Common myeloid progenitor, CD34-positive (primary cell): Measurements from ENCODE around the gene PAGE2.
"Not testable (repeated sequence)": the region's sequence is repeated elsewhere in the genome, so short reads cannot be mapped to it uniquely, and the experiment has no call there.

ENCODE experiments used
- CTCF ChIA-PET: fragments of 350-600 bp; sonication (Branson Sonifier 250); formaldehyde crosslinking; loops from one replicate; lab custom pipeline; 2021; ENCODE audit warnings: antibody characterized with exemption; lab: Charles Lee
- POLR2A ChIA-PET: fragments of 350-600 bp; sonication (Branson Sonifier 250); formaldehyde crosslinking; loops from one replicate; lab custom pipeline; 2021; ENCODE audit warnings: antibody characterized with exemption; lab: Charles Lee
- DNase-seq, 3 donors: peaks; one replicate each; pipeline versions ENCODE4 v3.0.0 to v3.0.0-alpha.2; 2013
- H3K27ac ChIP-seq, 2 experiments: 1 replicate in 1 of 2; 2 replicates in 1 of 2; pipeline ENCODE4 v1.7.0; 2013; ENCODE audit warnings: inconsistent platforms in 2 of 2, low read length in 2 of 2, mild to moderate bottlenecking in 2 of 2, low read depth in 1 of 2, moderate library complexity in 1 of 2; ENCODE audit not compliant: severe bottlenecking in 2 of 2, insufficient read depth in 1 of 2, poor library complexity in 1 of 2
- H3K27me3 ChIP-seq, 5 experiments: replicated peaks in 2 of 5; 1 replicate in 3 of 5; 2 replicates in 2 of 5; pipeline versions ENCODE4 v1.6.1 to v1.7.0; 2013; ENCODE audit warnings: low read length in 4 of 5, mild to moderate bottlenecking in 2 of 5, moderate library complexity in 2 of 5, inconsistent platforms in 1 of 5; ENCODE audit not compliant: insufficient read depth in 5 of 5, control insufficient read depth in 4 of 5
- H3K36me3 ChIP-seq, 4 experiments: 1 replicate in 2 of 4; 2 replicates in 2 of 4; pipeline versions ENCODE4 v1.6.1 to v1.7.0; 2013; ENCODE audit warnings: low read length in 3 of 4, control low read depth in 1 of 4, mild to moderate bottlenecking in 1 of 4; ENCODE audit not compliant: control insufficient read depth in 4 of 4, insufficient read depth in 4 of 4
- H3K4me1 ChIP-seq, 4 experiments: 1 replicate in 3 of 4; 2 replicates in 1 of 4; pipeline versions ENCODE4 v1.6.1 to v1.7.1; 2013; ENCODE audit warnings: low read length in 3 of 4, mild to moderate bottlenecking in 3 of 4, control low read depth in 1 of 4, inconsistent platforms in 1 of 4, moderate library complexity in 1 of 4; ENCODE audit not compliant: control insufficient read depth in 4 of 4, insufficient read depth in 4 of 4; ENCODE audit errors: control extremely low read depth in 1 of 4
- H3K4me3 ChIP-seq, 7 experiments: 1 replicate in 4 of 7; 2 replicates in 3 of 7; pipeline versions ENCODE4 v1.5.1 to v1.7.0; 2013; ENCODE audit warnings: mild to moderate bottlenecking in 7 of 7, low read length in 6 of 7, moderate library complexity in 6 of 7, inconsistent platforms in 2 of 7, low read depth in 2 of 7, control low read depth in 1 of 7; ENCODE audit not compliant: insufficient read depth in 4 of 7, control insufficient read depth in 1 of 7; ENCODE audit errors: extremely low read depth in 1 of 7
- H3K9me3 ChIP-seq, 5 experiments: 1 replicate in 4 of 5; 2 replicates in 1 of 5; pipeline versions ENCODE4 v1.6.1 to v1.7.1; 2013; ENCODE audit warnings: low read length in 4 of 5, mild to moderate bottlenecking in 2 of 5, inconsistent platforms in 1 of 5, low read depth in 1 of 5, moderate library complexity in 1 of 5; ENCODE audit not compliant: control insufficient read depth in 4 of 5, insufficient read depth in 2 of 5; ENCODE audit errors: control extremely low read depth in 1 of 5
- WGBS: methylation state at CpG from one replicate; pipeline ENCODE4 v1.1.5; 2013; ENCODE audit not compliant: insufficient coverage; 5-methylcytosine and 5-hydroxymethylcytosine counted together

Gene PAGE2

DNA sequence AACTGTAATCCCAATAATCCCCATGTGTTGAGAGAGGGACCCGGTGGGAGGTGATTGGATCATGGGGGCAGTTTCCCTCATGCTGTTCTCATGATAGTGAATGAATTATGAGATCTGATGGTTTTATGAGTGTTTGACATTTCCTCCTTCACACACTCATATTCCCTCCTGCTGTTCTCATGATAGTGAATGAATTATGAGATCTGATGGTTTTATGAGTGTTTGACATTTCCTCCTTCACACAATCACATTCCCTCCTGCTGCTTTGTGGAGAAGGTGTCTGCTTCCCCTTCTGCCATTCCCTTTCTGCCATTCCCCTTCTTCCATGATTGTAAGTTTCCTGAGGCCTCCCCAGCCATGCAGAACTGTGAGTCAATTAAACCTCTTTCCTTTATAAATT lies 52.0 kb downstream of the PAGE2 start:
- H3K27ac ChIP-seq, H3K27me3 ChIP-seq, H3K36me3 ChIP-seq, POLR2A ChIA-PET, H3K9me3 ChIP-seq, H3K4me1 ChIP-seq, H3K4me3 ChIP-seq, CTCF ChIA-PET: not testable (repeated sequence)
- no CpG with 5 or more reads among the region's 1 CpG for WGBS
- DNase-seq: peak in 1 of 3 donors; percentile 24
